Measurements from ENCODE around the gene TADA2A.

Gene TADA2A

GRCh38 chr17:37368577-37368976 is 38.1 kb upstream of the TADA2A start:
- H3K4me1 ChIP-seq (ENCODE audit: control insufficient read depth, insufficient read depth, low read depth, low read length): peaks cover 1% of the 10 kb centered on the region
- H2AK5ac ChIP-seq (ENCODE audit: low read length, severe bottlenecking): no peak overlapping the region
- H2AFZ ChIP-seq (ENCODE audit: low read depth, low read length): no peak overlapping the region
- no peak overlapping the region for H3K4me3 ChIP-seq (ENCODE audit: insufficient read depth in 1 of 2, low read depth in 1 of 2, low read length in 2 of 2)
- H3K4ac ChIP-seq (ENCODE audit: low read depth in 1 of 2, low read length in 2 of 2): no peak overlapping the region
- no peaks in the 10 kb centered on the region for H3K27me3 ChIP-seq (ENCODE audit: control insufficient read depth in 1 of 2, insufficient read depth in 1 of 2, low read length in 2 of 2)
- no peak overlapping the region for H3K27ac ChIP-seq (ENCODE audit: low read length, poor library complexity, severe bottlenecking)
- H3K36me3 ChIP-seq (ENCODE audit: control insufficient read depth in 1 of 2, insufficient read depth in 2 of 2, low read depth in 1 of 2, low read length in 2 of 2): no peaks in the 10 kb centered on the region
- H3K79me1 ChIP-seq (replicated peaks; ENCODE audit: low read length, poor library complexity, severe bottlenecking): peaks cover 4% of the 10 kb centered on the region
- H3K14ac ChIP-seq (ENCODE audit: low read length in 2 of 2): no peak overlapping the region
- H3K23ac ChIP-seq (ENCODE audit: low read length in 2 of 2): no peak overlapping the region
- no peaks in the 10 kb centered on the region for H3K9me3 ChIP-seq (ENCODE audit: control insufficient read depth, low read length)
- no peak overlapping the region for H3K4me2 ChIP-seq (ENCODE audit: low read length, poor library complexity, severe bottlenecking)
- 100% methylated on average over 2 of the region's 3 CpGs for WGBS
- H2BK15ac ChIP-seq (ENCODE audit: low read depth, poor library complexity, severe bottlenecking): no peak overlapping the region
- no peak overlapping the region for H4K8ac ChIP-seq (ENCODE audit: low read length)
- DNase-seq: peak; percentile 19
- H3K18ac ChIP-seq (ENCODE audit: low read depth in 1 of 2, low read length in 2 of 2): no peak overlapping the region
- no peak overlapping the region for H3K9ac ChIP-seq (ENCODE audit: low read length)
- no peak overlapping the region for H2BK120ac ChIP-seq (ENCODE audit: low read depth, low read length)
- no peak overlapping the region for H4K91ac ChIP-seq (ENCODE audit: low read length)
- no peak overlapping the region for H2BK5ac ChIP-seq (ENCODE audit: low read depth, low read length, poor library complexity, severe bottlenecking)
- no peak overlapping the region for H2BK12ac ChIP-seq (ENCODE audit: low read length in 2 of 2)

- Histone ChIP-seq H3K4me3 (ENCODE audit: insufficient read depth in 1 of 2, low read depth in 1 of 2, low read length in 2 of 2) (no peak overlapping the region), H3K4ac (ENCODE audit: low read depth in 1 of 2, low read length in 2 of 2) (peak overlapping the region in 1 of 2 experiments; percentile 84), H3K18ac (ENCODE audit: low read depth in 1 of 2, low read length in 2 of 2) (peak overlapping the region in 1 of 2 experiments; percentile 84), H3K23ac (ENCODE audit: low read length in 2 of 2) (no peak overlapping the region), H2BK15ac (ENCODE audit: low read depth, poor library complexity, severe bottlenecking) (no peak overlapping the region), H3K14ac (ENCODE audit: low read length in 2 of 2) (no peak overlapping the region), H3K9ac (ENCODE audit: low read length) (peak overlapping the region; percentile 1), H3K27ac (ENCODE audit: low read length, poor library complexity, severe bottlenecking) (no peak overlapping the region), H3K79me1 (replicated peaks; ENCODE audit: low read length, poor library complexity, severe bottlenecking) (peaks cover 4% of the 10 kb centered on the region), H4K91ac (ENCODE audit: low read length) (no peak overlapping the region), H2BK12ac (ENCODE audit: low read length in 2 of 2) (no peak overlapping the region), H4K8ac (ENCODE audit: low read length) (peak overlapping the region; percentile 64), H3K9me3 (ENCODE audit: control insufficient read depth, low read length) (no peaks in the 10 kb centered on the region), H2BK120ac (ENCODE audit: low read depth, low read length) (no peak overlapping the region), H2AFZ (ENCODE audit: low read depth, low read length) (peak overlapping the region; percentile 69), H2AK5ac (ENCODE audit: low read length, severe bottlenecking) (no peak overlapping the region), H3K36me3 (ENCODE audit: control insufficient read depth in 1 of 2, insufficient read depth in 2 of 2, low read depth in 1 of 2, low read length in 2 of 2) (no peaks in the 10 kb centered on the region), H3K4me1 (ENCODE audit: control insufficient read depth, insufficient read depth, low read depth, low read length) (peaks cover 1% of the 10 kb centered on the region), H3K4me2 (ENCODE audit: low read length, poor library complexity, severe bottlenecking) (no peak overlapping the region), H2BK5ac (ENCODE audit: low read depth, low read length, poor library complexity, severe bottlenecking) (no peak overlapping the region), H3K27me3 (ENCODE audit: control insufficient read depth in 1 of 2, insufficient read depth in 1 of 2, low read length in 2 of 2) (no peaks in the 10 kb centered on the region)
- WGBS: 15% methylated on average over 3 of the region's 4 CpGs
- peak; percentile 86 for DNase-seq
Measured at GRCh38 chr17:37373530-37374159, 33.0 kb upstream of the TADA2A start.

GRCh38 chr17:37375706-37376105 is 31.0 kb upstream of the TADA2A start, which contains the start of gene C17orf78:
TSS of gene C17orf78 (plus strand) at chr17:37375985. CDS start at chr17:37376093, 108 bp downstream.
- Histone ChIP-seq H3K14ac (ENCODE audit: low read length in 2 of 2) (no peak within 1 kb of the TSS), H3K27me3 (ENCODE audit: control insufficient read depth in 1 of 2, insufficient read depth in 1 of 2, low read length in 2 of 2) (no peaks in the 10 kb centered on the region), H2BK120ac (ENCODE audit: low read depth, low read length) (no peak within 1 kb of the TSS), H2AFZ (ENCODE audit: low read depth, low read length) (no peak within 1 kb of the TSS), H3K23ac (ENCODE audit: low read length in 2 of 2) (no peak within 1 kb of the TSS), H4K91ac (ENCODE audit: low read length) (no peak within 1 kb of the TSS), H3K4me1 (ENCODE audit: control insufficient read depth, insufficient read depth, low read depth, low read length) (peaks cover 1% of the 10 kb centered on the region), H3K9ac (ENCODE audit: low read length) (no peak within 1 kb of the TSS), H3K9me3 (ENCODE audit: control insufficient read depth, low read length) (no peaks in the 10 kb centered on the region), H4K8ac (ENCODE audit: low read length) (no peak within 1 kb of the TSS), H2AK5ac (ENCODE audit: low read length, severe bottlenecking) (no peak within 1 kb of the TSS), H3K4ac (ENCODE audit: low read depth in 1 of 2, low read length in 2 of 2) (no peak within 1 kb of the TSS), H2BK12ac (ENCODE audit: low read length in 2 of 2) (no peak within 1 kb of the TSS), H2BK5ac (ENCODE audit: low read depth, low read length, poor library complexity, severe bottlenecking) (no peak within 1 kb of the TSS), H3K27ac (ENCODE audit: low read length, poor library complexity, severe bottlenecking) (no peak within 1 kb of the TSS), H3K4me3 (ENCODE audit: insufficient read depth in 1 of 2, low read depth in 1 of 2, low read length in 2 of 2) (no peak within 1 kb of the TSS), H2BK15ac (ENCODE audit: low read depth, poor library complexity, severe bottlenecking) (no peak within 1 kb of the TSS), H3K79me1 (replicated peaks; ENCODE audit: low read length, poor library complexity, severe bottlenecking) (peaks cover 6% of the 10 kb centered on the region), H3K36me3 (ENCODE audit: control insufficient read depth in 1 of 2, insufficient read depth in 2 of 2, low read depth in 1 of 2, low read length in 2 of 2) (no peaks in the 10 kb centered on the region), H3K4me2 (ENCODE audit: low read length, poor library complexity, severe bottlenecking) (no peak within 1 kb of the TSS), H3K18ac (ENCODE audit: low read depth in 1 of 2, low read length in 2 of 2) (no peak within 1 kb of the TSS)
- no peak for DNase-seq
- WGBS: 92% methylated on average over 7 of the region's 7 CpGs

- Histone ChIP-seq H3K4me1 (ENCODE audit: control insufficient read depth, insufficient read depth, low read depth, low read length) (peaks cover 1% of the 10 kb centered on the region), H3K36me3 (ENCODE audit: control insufficient read depth in 1 of 2, insufficient read depth in 2 of 2, low read depth in 1 of 2, low read length in 2 of 2) (no peaks in the 10 kb centered on the region), H2AFZ (ENCODE audit: low read depth, low read length) (no peak overlapping the region), H3K9me3 (ENCODE audit: control insufficient read depth, low read length) (no peaks in the 10 kb centered on the region), H3K27me3 (ENCODE audit: control insufficient read depth in 1 of 2, insufficient read depth in 1 of 2, low read length in 2 of 2) (no peaks in the 10 kb centered on the region), H3K9ac (ENCODE audit: low read length) (no peak overlapping the region), H3K4me3 (ENCODE audit: insufficient read depth in 1 of 2, low read depth in 1 of 2, low read length in 2 of 2) (no peak overlapping the region), H3K79me1 (replicated peaks; ENCODE audit: low read length, poor library complexity, severe bottlenecking) (peaks cover 5% of the 10 kb centered on the region), H2AK5ac (ENCODE audit: low read length, severe bottlenecking) (no peak overlapping the region), H2BK120ac (ENCODE audit: low read depth, low read length) (no peak overlapping the region), H4K91ac (ENCODE audit: low read length) (no peak overlapping the region), H3K4me2 (ENCODE audit: low read length, poor library complexity, severe bottlenecking) (no peak overlapping the region), H2BK15ac (ENCODE audit: low read depth, poor library complexity, severe bottlenecking) (no peak overlapping the region), H2BK12ac (ENCODE audit: low read length in 2 of 2) (no peak overlapping the region), H3K4ac (ENCODE audit: low read depth in 1 of 2, low read length in 2 of 2) (no peak overlapping the region), H3K27ac (ENCODE audit: low read length, poor library complexity, severe bottlenecking) (no peak overlapping the region), H4K8ac (ENCODE audit: low read length) (no peak overlapping the region), H3K14ac (ENCODE audit: low read length in 2 of 2) (no peak overlapping the region), H3K23ac (ENCODE audit: low read length in 2 of 2) (no peak overlapping the region), H2BK5ac (ENCODE audit: low read depth, low read length, poor library complexity, severe bottlenecking) (no peak overlapping the region), H3K18ac (ENCODE audit: low read depth in 1 of 2, low read length in 2 of 2) (no peak overlapping the region)
- DNase-seq: no peak
- WGBS: no CpG with 5 or more reads among the region's 1 CpG
Measured at GRCh38 chr17:37382056-37382455, 24.6 kb upstream of the TADA2A start.

Data from mesenchymal stem cell (in vitro differentiated cells and primary cell).